Esophagus muscularis mucosa (tissue), 3 donors: ENCODE data around the gene SLC16A5.

ENCODE experiments used
- CTCF ChIP-seq, 3 experiments: fragments of 200-600 bp in 2 of 3; fragments of 450-650 bp in 1 of 3; sonication (generic) in 2 of 3; IDR thresholded peaks; one replicate each; pipeline ENCODE4 v1.5.1; 2017 to 2019; ENCODE audit warnings: antibody characterized with exemption in 3 of 3, mild to moderate bottlenecking in 2 of 3, moderate library complexity in 1 of 3
- EP300 ChIP-seq: sonication (generic); formaldehyde crosslinking; IDR thresholded peaks from one replicate; pipeline ENCODE4 v1.6.1; 2017; ENCODE audit warnings: antibody characterized with exemption

DNA sequence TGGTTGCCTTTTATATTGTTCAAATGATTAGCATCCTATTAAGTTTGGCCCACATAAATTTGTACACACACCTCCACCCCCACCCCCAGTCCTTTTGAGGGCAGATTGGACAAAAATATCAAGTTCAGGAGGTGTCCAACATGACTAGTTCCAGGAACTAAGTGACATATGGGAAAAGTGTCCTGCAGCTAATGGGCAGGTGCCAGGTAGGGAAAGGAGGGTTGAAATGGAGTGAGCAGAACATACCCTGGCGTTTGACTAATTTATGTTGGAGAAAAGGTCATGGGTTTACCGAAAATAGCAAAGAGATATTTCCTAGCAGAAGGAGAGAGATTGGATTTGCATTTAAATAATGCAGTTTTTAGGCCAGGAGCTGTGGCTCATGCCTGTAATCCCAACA lies 35.8 kb upstream of the SLC16A5 start:
- TF ChIP-seq EP300 (no peak), CTCF (IDR thresholded peaks at IDR 0.05) (no peak)
